Fibroblast of lung (primary cell): Measurements from ENCODE around the gene MICAL3.

Source experiments
- EZH2 ChIP-seq: IDR thresholded peaks from 2 replicates; pipeline ENCODE4 v1.5.1; 2012; ENCODE audit warnings: low read length, control low read depth, mild to moderate bottlenecking; ENCODE audit errors: missing control alignments
- TF ChIP-seq, protein P1 (sequence below), 2 donors: IDR thresholded peaks in 1 of 2; conservative IDR thresholded peaks in 1 of 2; 1 replicate in 1 of 2; 2 replicates in 1 of 2; pipeline ENCODE4 v1.5.1; 2011 to 2012; ENCODE audit warnings: low read length in 2 of 2, control low read depth in 1 of 2, inconsistent platforms in 1 of 2, low read depth in 1 of 2, mild to moderate bottlenecking in 1 of 2

- TF ChIP-seq, protein P1, sequence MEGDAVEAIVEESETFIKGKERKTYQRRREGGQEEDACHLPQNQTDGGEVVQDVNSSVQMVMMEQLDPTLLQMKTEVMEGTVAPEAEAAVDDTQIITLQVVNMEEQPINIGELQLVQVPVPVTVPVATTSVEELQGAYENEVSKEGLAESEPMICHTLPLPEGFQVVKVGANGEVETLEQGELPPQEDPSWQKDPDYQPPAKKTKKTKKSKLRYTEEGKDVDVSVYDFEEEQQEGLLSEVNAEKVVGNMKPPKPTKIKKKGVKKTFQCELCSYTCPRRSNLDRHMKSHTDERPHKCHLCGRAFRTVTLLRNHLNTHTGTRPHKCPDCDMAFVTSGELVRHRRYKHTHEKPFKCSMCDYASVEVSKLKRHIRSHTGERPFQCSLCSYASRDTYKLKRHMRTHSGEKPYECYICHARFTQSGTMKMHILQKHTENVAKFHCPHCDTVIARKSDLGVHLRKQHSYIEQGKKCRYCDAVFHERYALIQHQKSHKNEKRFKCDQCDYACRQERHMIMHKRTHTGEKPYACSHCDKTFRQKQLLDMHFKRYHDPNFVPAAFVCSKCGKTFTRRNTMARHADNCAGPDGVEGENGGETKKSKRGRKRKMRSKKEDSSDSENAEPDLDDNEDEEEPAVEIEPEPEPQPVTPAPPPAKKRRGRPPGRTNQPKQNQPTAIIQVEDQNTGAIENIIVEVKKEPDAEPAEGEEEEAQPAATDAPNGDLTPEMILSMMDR (conservative IDR thresholded peaks at IDR 0.05 in 1 of 2, IDR thresholded peaks at IDR 0.05 in 1 of 2; ENCODE audit: low read depth in 1 of 2, low read length in 2 of 2) = no peak
- no peak for TF ChIP-seq EZH2
Observed at GRCh38 chr22:18066181-18066859, 42.0 kb upstream of the MICAL3 start.
